ENCODE data around the gene OLFML1.
A peak's percentile ranks its signal among the peaks of the same experiment; 100 is the strongest.

OLFML1 gene

DNA sequence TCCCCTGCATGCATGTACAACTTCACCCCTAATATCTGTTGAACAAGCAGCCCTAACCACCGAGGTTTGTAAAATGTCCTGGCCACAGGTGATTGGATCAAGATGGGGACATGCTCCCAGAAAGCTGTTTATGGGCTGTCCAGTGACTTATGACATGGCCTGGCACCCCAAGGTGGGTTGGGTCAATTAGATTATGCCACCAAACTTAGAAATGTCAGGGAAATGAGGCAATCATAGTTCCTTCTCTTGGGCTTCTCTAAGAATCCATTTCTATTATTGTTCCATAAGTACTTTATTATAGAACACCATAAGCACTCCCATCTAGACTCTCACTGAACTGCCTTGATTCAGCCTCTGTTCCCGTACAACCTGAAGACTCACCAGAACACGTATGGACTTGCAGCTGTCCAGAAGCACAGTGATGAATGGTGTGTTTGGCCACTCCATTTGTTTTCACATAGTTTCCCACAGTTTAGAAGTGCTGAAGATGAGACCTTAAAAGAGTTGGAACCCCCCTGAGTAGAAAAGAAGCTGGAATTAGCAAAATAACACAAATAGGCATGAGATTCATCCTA lies 45.5 kb upstream of the OLFML1 start:
- H3K23ac ChIP-seq (ENCODE audit: low read length), result no peak overlapping the region
- H4K8ac ChIP-seq (ENCODE audit: low read depth, low read length), result no peak overlapping the region
- no peak overlapping the region for H3K18ac ChIP-seq (ENCODE audit: low read length)
- H3K9me3 ChIP-seq (ENCODE audit: insufficient read depth, low read depth, low read length), result no peaks in the 10 kb centered on the region
- no peak overlapping the region for H4K91ac ChIP-seq (ENCODE audit: low read depth, low read length)
- no peaks in the 10 kb centered on the region for H3K79me1 ChIP-seq (ENCODE audit: low read length)
- no peaks in the 10 kb centered on the region for H3K4me1 ChIP-seq (ENCODE audit: control insufficient read depth in 1 of 2, insufficient read depth in 2 of 2, low read length in 2 of 2)
- no peak overlapping the region for H2BK120ac ChIP-seq (ENCODE audit: insufficient read depth, low read length, poor library complexity)
- no peak overlapping the region for H3K4me2 ChIP-seq (ENCODE audit: low read length)
- no peaks in the 10 kb centered on the region for H3K27me3 ChIP-seq (ENCODE audit: insufficient read depth, low read length)
- no peaks in the 10 kb centered on the region for H3K79me2 ChIP-seq (ENCODE audit: control insufficient read depth, insufficient read depth, low read length, poor library complexity)
- no peak overlapping the region for H3K4ac ChIP-seq (ENCODE audit: low read depth, low read length)
- no CpG with 5 or more reads among the region's 3 CpGs for WGBS (ENCODE audit: extremely low coverage, insufficient coverage, insufficient read length)
- no peaks in the 10 kb centered on the region for H3K36me3 ChIP-seq (ENCODE audit: control insufficient read depth in 1 of 2, insufficient read depth in 2 of 2, low read length in 2 of 2)
- no peak overlapping the region for H2AFZ ChIP-seq (ENCODE audit: insufficient read depth, low read length, poor library complexity)
- no peak overlapping the region for H3K9ac ChIP-seq (ENCODE audit: low read length)
- no peak overlapping the region for H2AK5ac ChIP-seq (ENCODE audit: low read length)
- H4K12ac ChIP-seq (ENCODE audit: low read depth, low read length), result no peak overlapping the region
- no peak for DNase-seq
- no peak overlapping the region for H3K14ac ChIP-seq (ENCODE audit: low read length)
- H2BK12ac ChIP-seq (ENCODE audit: low read length), result no peak overlapping the region
- no peak overlapping the region for H3K4me3 ChIP-seq (ENCODE audit: low read depth, low read length)
- H3K27ac ChIP-seq (ENCODE audit: low read depth, low read length), result no peak overlapping the region
- H2BK5ac ChIP-seq (ENCODE audit: low read depth, low read length, poor library complexity), result no peak overlapping the region

GRCh38 chr11:7442588-7443215 lies 42.6 kb upstream of the OLFML1 start:
- no peak overlapping the region for H2AK5ac ChIP-seq (ENCODE audit: low read length)
- no peaks in the 10 kb centered on the region for H3K79me1 ChIP-seq (ENCODE audit: low read length)
- H2BK120ac ChIP-seq (ENCODE audit: insufficient read depth, low read length, poor library complexity), result no peak overlapping the region
- no peaks in the 10 kb centered on the region for H3K27me3 ChIP-seq (ENCODE audit: insufficient read depth, low read length)
- no peak overlapping the region for H4K12ac ChIP-seq (ENCODE audit: low read depth, low read length)
- H3K79me2 ChIP-seq (ENCODE audit: control insufficient read depth, insufficient read depth, low read length, poor library complexity), result no peaks in the 10 kb centered on the region
- H3K4me1 ChIP-seq (ENCODE audit: control insufficient read depth in 1 of 2, insufficient read depth in 2 of 2, low read length in 2 of 2), result no peaks in the 10 kb centered on the region
- H3K9me3 ChIP-seq (ENCODE audit: insufficient read depth, low read depth, low read length), result no peaks in the 10 kb centered on the region
- no peak overlapping the region for H3K18ac ChIP-seq (ENCODE audit: low read length)
- H4K8ac ChIP-seq (ENCODE audit: low read depth, low read length), result no peak overlapping the region
- DNase-seq, result peak; percentile 65 to 85
- H3K4me2 ChIP-seq (ENCODE audit: low read length), result no peak overlapping the region
- H3K36me3 ChIP-seq (ENCODE audit: control insufficient read depth in 1 of 2, insufficient read depth in 2 of 2, low read length in 2 of 2), result no peaks in the 10 kb centered on the region
- H2BK12ac ChIP-seq (ENCODE audit: low read length), result no peak overlapping the region
- no peak overlapping the region for H2AFZ ChIP-seq (ENCODE audit: insufficient read depth, low read length, poor library complexity)
- no peak overlapping the region for H4K91ac ChIP-seq (ENCODE audit: low read depth, low read length)
- no peak overlapping the region for H3K4me3 ChIP-seq (ENCODE audit: low read depth, low read length)
- no peak overlapping the region for H3K23ac ChIP-seq (ENCODE audit: low read length)
- H3K14ac ChIP-seq (ENCODE audit: low read length), result no peak overlapping the region
- no peak overlapping the region for H3K4ac ChIP-seq (ENCODE audit: low read depth, low read length)
- no peak overlapping the region for H3K27ac ChIP-seq (ENCODE audit: low read depth, low read length)
- no CpG with 5 or more reads among the region's 6 CpGs for WGBS (ENCODE audit: extremely low coverage, insufficient coverage, insufficient read length)
- no peak overlapping the region for H2BK5ac ChIP-seq (ENCODE audit: low read depth, low read length, poor library complexity)
- no peak overlapping the region for H3K9ac ChIP-seq (ENCODE audit: low read length)

GRCh38 chr11:7444091-7444981 lies 41.0 kb upstream of the OLFML1 start:
- Histone ChIP-seq H3K27me3 (ENCODE audit: insufficient read depth, low read length) (no peaks in the 10 kb centered on the region), H3K79me2 (ENCODE audit: control insufficient read depth, insufficient read depth, low read length, poor library complexity) (no peaks in the 10 kb centered on the region), H2AFZ (ENCODE audit: insufficient read depth, low read length, poor library complexity) (no peak overlapping the region), H3K36me3 (ENCODE audit: control insufficient read depth in 1 of 2, insufficient read depth in 2 of 2, low read length in 2 of 2) (no peaks in the 10 kb centered on the region), H2AK5ac (ENCODE audit: low read length) (no peak overlapping the region), H3K9ac (ENCODE audit: low read length) (no peak overlapping the region), H3K4me2 (ENCODE audit: low read length) (no peak overlapping the region), H2BK5ac (ENCODE audit: low read depth, low read length, poor library complexity) (no peak overlapping the region), H3K27ac (ENCODE audit: low read depth, low read length) (no peak overlapping the region), H3K9me3 (ENCODE audit: insufficient read depth, low read depth, low read length) (no peaks in the 10 kb centered on the region), H3K79me1 (ENCODE audit: low read length) (no peaks in the 10 kb centered on the region), H3K4ac (ENCODE audit: low read depth, low read length) (no peak overlapping the region), H4K8ac (ENCODE audit: low read depth, low read length) (no peak overlapping the region), H3K4me3 (ENCODE audit: low read depth, low read length) (no peak overlapping the region), H3K23ac (ENCODE audit: low read length) (no peak overlapping the region), H3K14ac (ENCODE audit: low read length) (no peak overlapping the region), H2BK12ac (ENCODE audit: low read length) (no peak overlapping the region), H3K18ac (ENCODE audit: low read length) (no peak overlapping the region), H4K12ac (ENCODE audit: low read depth, low read length) (no peak overlapping the region), H3K4me1 (ENCODE audit: control insufficient read depth in 1 of 2, insufficient read depth in 2 of 2, low read length in 2 of 2) (peaks cover 0 to 3% of the 10 kb centered on the region in 2 experiments), H4K91ac (ENCODE audit: low read depth, low read length) (no peak overlapping the region), H2BK120ac (ENCODE audit: insufficient read depth, low read length, poor library complexity) (no peak overlapping the region)
- WGBS (ENCODE audit: extremely low coverage, insufficient coverage, insufficient read length), result no CpG with 5 or more reads among the region's 6 CpGs
- DNase-seq, result no peak

GRCh38 chr11:7445564-7445963 lies 39.7 kb upstream of the OLFML1 start:
- no peak overlapping the region for H2BK120ac ChIP-seq (ENCODE audit: insufficient read depth, low read length, poor library complexity)
- no peaks in the 10 kb centered on the region for H3K79me2 ChIP-seq (ENCODE audit: control insufficient read depth, insufficient read depth, low read length, poor library complexity)
- no peak overlapping the region for H3K27ac ChIP-seq (ENCODE audit: low read depth, low read length)
- no peak overlapping the region for H3K18ac ChIP-seq (ENCODE audit: low read length)
- H3K9me3 ChIP-seq (ENCODE audit: insufficient read depth, low read depth, low read length), result no peaks in the 10 kb centered on the region
- no peaks in the 10 kb centered on the region for H3K79me1 ChIP-seq (ENCODE audit: low read length)
- peaks cover 0 to 3% of the 10 kb centered on the region in 2 experiments for H3K4me1 ChIP-seq (ENCODE audit: control insufficient read depth in 1 of 2, insufficient read depth in 2 of 2, low read length in 2 of 2)
- H3K36me3 ChIP-seq (ENCODE audit: control insufficient read depth in 1 of 2, insufficient read depth in 2 of 2, low read length in 2 of 2), result no peaks in the 10 kb centered on the region
- H3K4ac ChIP-seq (ENCODE audit: low read depth, low read length), result no peak overlapping the region
- no peak overlapping the region for H2BK5ac ChIP-seq (ENCODE audit: low read depth, low read length, poor library complexity)
- DNase-seq, result no peak
- H4K91ac ChIP-seq (ENCODE audit: low read depth, low read length), result no peak overlapping the region
- WGBS (ENCODE audit: extremely low coverage, insufficient coverage, insufficient read length), result no CpG with 5 or more reads among the region's 5 CpGs
- H3K4me3 ChIP-seq (ENCODE audit: low read depth, low read length), result no peak overlapping the region
- H2BK12ac ChIP-seq (ENCODE audit: low read length), result no peak overlapping the region
- H3K4me2 ChIP-seq (ENCODE audit: low read length), result no peak overlapping the region
- no peak overlapping the region for H4K12ac ChIP-seq (ENCODE audit: low read depth, low read length)
- no peak overlapping the region for H2AK5ac ChIP-seq (ENCODE audit: low read length)
- H3K23ac ChIP-seq (ENCODE audit: low read length), result no peak overlapping the region
- H3K14ac ChIP-seq (ENCODE audit: low read length), result no peak overlapping the region
- H2AFZ ChIP-seq (ENCODE audit: insufficient read depth, low read length, poor library complexity), result no peak overlapping the region
- no peak overlapping the region for H3K9ac ChIP-seq (ENCODE audit: low read length)
- H4K8ac ChIP-seq (ENCODE audit: low read depth, low read length), result no peak overlapping the region
- no peaks in the 10 kb centered on the region for H3K27me3 ChIP-seq (ENCODE audit: insufficient read depth, low read length)

Data from trophoblast cell (in vitro differentiated cells and primary cell).